Astrocyte (in vitro differentiated cells and primary cell): ENCODE data around the gene HLCS. TPM values are rescaled to one million over a fixed set of nuclear protein-coding genes. Genes with fewer than 3 reads are reported as not detected.

Experiments used
- DNase-seq: peaks from one replicate; pipeline ENCODE4 v3.0.0-alpha.2; 2010; ENCODE audit warnings: low read depth
- FAIRE-seq: peaks from 2 replicates; lab custom pipeline; 2011; peaks lifted over from hg19 to GRCh38; lab: Jason Lieb, UNC
- H2AFZ ChIP-seq: 2 replicates; pipeline ENCODE4 v1.6.0; 2012; ENCODE audit warnings: low read depth, low read length, inconsistent platforms
- H3K27ac ChIP-seq: 2 replicates; pipeline ENCODE4 v1.5.1; 2011; ENCODE audit warnings: low read depth, low read length, inconsistent platforms
- H3K27me3 ChIP-seq: 2 replicates; pipeline ENCODE4 v1.6.0; 2011; ENCODE audit warnings: low read length, inconsistent platforms; ENCODE audit not compliant: insufficient read depth
- H3K36me3 ChIP-seq: 2 replicates; pipeline ENCODE4 v1.5.1; 2011; ENCODE audit warnings: low read length, inconsistent platforms; ENCODE audit not compliant: insufficient read depth
- H3K4me1 ChIP-seq: 2 replicates; pipeline ENCODE4 v1.5.1; 2011; ENCODE audit warnings: low read length, inconsistent platforms; ENCODE audit not compliant: insufficient read depth
- H3K4me2 ChIP-seq: 2 replicates; pipeline ENCODE4 v1.6.0; 2012; ENCODE audit warnings: low read length, inconsistent platforms
- H3K4me3 ChIP-seq: 2 replicates; pipeline ENCODE4 v1.5.1; 2011; ENCODE audit warnings: low read depth, mild to moderate bottlenecking, low read length, inconsistent platforms; ENCODE audit not compliant: insufficient read depth
- H3K79me2 ChIP-seq: 2 replicates; pipeline ENCODE4 v1.6.0; 2012; ENCODE audit warnings: mild to moderate bottlenecking, low read length, inconsistent platforms; ENCODE audit not compliant: insufficient read depth
- H3K9ac ChIP-seq: 2 replicates; pipeline ENCODE4 v1.6.0; 2012; ENCODE audit warnings: mild to moderate bottlenecking, low read length, inconsistent platforms
- H3K9me3 ChIP-seq: 2 replicates; pipeline ENCODE4 v1.5.1; 2012; ENCODE audit warnings: low read depth, mild to moderate bottlenecking, low read length, inconsistent platforms; ENCODE audit not compliant: insufficient read depth
- H4K20me1 ChIP-seq: 2 replicates; pipeline ENCODE4 v1.6.0; 2012; ENCODE audit warnings: low read length, inconsistent platforms; ENCODE audit not compliant: insufficient read depth
- H3K27ac Mint-ChIP-seq: one replicate; pipeline ENCODE4 v1.8.0; 2021; ENCODE audit warnings: mild to moderate bottlenecking, mixed read lengths; ENCODE audit not compliant: unreplicated experiment
- H3K27me3 Mint-ChIP-seq: one replicate; pipeline ENCODE4 v1.8.0; 2021; ENCODE audit warnings: low read depth, mixed read lengths; ENCODE audit not compliant: unreplicated experiment
- H3K36me3 Mint-ChIP-seq: one replicate; pipeline ENCODE4 v1.8.0; 2021; ENCODE audit warnings: low read depth, mixed read lengths; ENCODE audit not compliant: unreplicated experiment
- H3K4me1 Mint-ChIP-seq: one replicate; pipeline ENCODE4 v1.8.0; 2021; ENCODE audit warnings: low read depth, mixed read lengths; ENCODE audit not compliant: unreplicated experiment
- H3K4me3 Mint-ChIP-seq: one replicate; pipeline ENCODE4 v1.8.0; 2021; ENCODE audit warnings: mild to moderate bottlenecking, moderate library complexity, mixed read lengths; ENCODE audit not compliant: unreplicated experiment
- H3K9me3 Mint-ChIP-seq: one replicate; pipeline ENCODE4 v1.8.0; 2021; ENCODE audit warnings: mild to moderate bottlenecking, mixed read lengths; ENCODE audit not compliant: unreplicated experiment
- EZH2 ChIP-seq: IDR thresholded peaks from 2 replicates; pipeline ENCODE4 v1.6.1; 2012; ENCODE audit warnings: mild to moderate bottlenecking, low read length, inconsistent platforms; ENCODE audit not compliant: insufficient read depth
- total RNA-seq: library from RNA; stranded (reverse); gene quantifications from 2 replicates; pipeline ENCODE4 v1.2.1, GENCODE V29; 2021
- TF ChIP-seq, protein P1 (sequence below): IDR thresholded peaks from 2 replicates; pipeline ENCODE4 v1.5.1; 2011; ENCODE audit warnings: low read depth, mild to moderate bottlenecking, inconsistent platforms, low read length, moderate library complexity; ENCODE audit not compliant: insufficient read depth

Gene HLCS
- total RNA-seq, 1 donor from 2014 or later: 20.9 TPM

DNA sequence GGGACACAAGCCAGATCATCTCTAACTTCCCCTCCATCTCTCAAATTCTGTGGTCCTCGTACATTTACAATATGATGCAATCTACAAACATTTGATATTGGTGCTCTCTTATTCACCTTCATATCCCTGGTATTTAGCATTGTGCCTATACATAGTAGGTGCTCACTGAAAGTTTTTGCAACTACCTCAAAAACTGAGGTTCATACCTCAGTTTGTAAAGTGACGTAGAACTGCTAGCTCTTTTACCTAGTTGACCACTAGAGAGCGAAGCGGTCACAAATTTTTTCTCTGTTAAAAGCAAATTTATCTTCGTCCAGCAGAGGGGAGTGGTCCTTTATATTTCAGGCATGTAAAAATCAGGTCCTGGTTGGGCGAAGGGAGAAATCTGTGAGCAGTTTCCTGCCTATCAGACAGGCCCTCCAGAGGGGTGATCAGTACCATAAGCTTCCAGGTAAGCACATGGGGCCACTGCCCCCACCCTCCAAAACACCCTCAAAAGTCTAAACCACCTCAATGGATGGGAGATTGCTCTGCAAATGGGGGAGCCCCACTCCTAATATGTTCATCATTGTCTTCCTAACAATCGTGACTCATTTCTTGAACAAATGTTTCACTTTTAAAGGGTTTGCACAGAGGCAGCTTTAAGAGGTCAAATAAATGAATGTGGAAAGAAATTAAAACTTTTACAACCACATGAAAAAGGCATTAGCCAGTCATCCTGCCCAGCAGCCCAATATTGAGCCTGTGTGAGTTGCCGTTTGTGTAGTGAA is 10.6 kb upstream of the HLCS start:
- Histone ChIP-seq H3K27me3 (no peaks in the 10 kb centered on the region), H3K4me2 (peak overlapping the region; percentile 50), H3K36me3 (no peaks in the 10 kb centered on the region), H3K9me3 (no peaks in the 10 kb centered on the region), H4K20me1 (peaks cover 5% of the 10 kb centered on the region), H3K4me1 (peaks cover 15% of the 10 kb centered on the region), H3K27ac (no peak overlapping the region), H2AFZ (no peak overlapping the region), H3K79me2 (no peaks in the 10 kb centered on the region), H3K9ac (peak overlapping the region; percentile 4), H3K4me3 (no peak overlapping the region)
- Mint-ChIP-seq H3K36me3 (peaks cover 4% of the 10 kb centered on the region), H3K9me3 (no peaks in the 10 kb centered on the region), H3K27me3 (peaks cover 3% of the 10 kb centered on the region), H3K4me1 (peaks cover 9% of the 10 kb centered on the region), H3K4me3 (no peak overlapping the region), H3K27ac (no peak overlapping the region)
- TF ChIP-seq, protein P1, sequence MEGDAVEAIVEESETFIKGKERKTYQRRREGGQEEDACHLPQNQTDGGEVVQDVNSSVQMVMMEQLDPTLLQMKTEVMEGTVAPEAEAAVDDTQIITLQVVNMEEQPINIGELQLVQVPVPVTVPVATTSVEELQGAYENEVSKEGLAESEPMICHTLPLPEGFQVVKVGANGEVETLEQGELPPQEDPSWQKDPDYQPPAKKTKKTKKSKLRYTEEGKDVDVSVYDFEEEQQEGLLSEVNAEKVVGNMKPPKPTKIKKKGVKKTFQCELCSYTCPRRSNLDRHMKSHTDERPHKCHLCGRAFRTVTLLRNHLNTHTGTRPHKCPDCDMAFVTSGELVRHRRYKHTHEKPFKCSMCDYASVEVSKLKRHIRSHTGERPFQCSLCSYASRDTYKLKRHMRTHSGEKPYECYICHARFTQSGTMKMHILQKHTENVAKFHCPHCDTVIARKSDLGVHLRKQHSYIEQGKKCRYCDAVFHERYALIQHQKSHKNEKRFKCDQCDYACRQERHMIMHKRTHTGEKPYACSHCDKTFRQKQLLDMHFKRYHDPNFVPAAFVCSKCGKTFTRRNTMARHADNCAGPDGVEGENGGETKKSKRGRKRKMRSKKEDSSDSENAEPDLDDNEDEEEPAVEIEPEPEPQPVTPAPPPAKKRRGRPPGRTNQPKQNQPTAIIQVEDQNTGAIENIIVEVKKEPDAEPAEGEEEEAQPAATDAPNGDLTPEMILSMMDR: peak; percentile 74
- no peak for TF ChIP-seq EZH2
- DNase-seq (peak; percentile 61), FAIRE-seq (peak; percentile 66)

GRCh38 chr21:36976228-36976861 is 9.9 kb upstream of the HLCS start:
- H3K9me3 Mint-ChIP-seq: no peaks in the 10 kb centered on the region
- no peaks in the 10 kb centered on the region for H3K36me3 ChIP-seq
- DNase-seq (no peak), FAIRE-seq (no peak)
- no peak overlapping the region for H3K27ac ChIP-seq
- no peaks in the 10 kb centered on the region for H3K27me3 ChIP-seq
- no peaks in the 10 kb centered on the region for H3K79me2 ChIP-seq
- no peak overlapping the region for H3K9ac ChIP-seq
- no peak overlapping the region for H3K4me3 Mint-ChIP-seq
- H3K27me3 Mint-ChIP-seq: peaks cover 3% of the 10 kb centered on the region
- H3K4me3 ChIP-seq: no peak overlapping the region
- H3K36me3 Mint-ChIP-seq: peaks cover 4% of the 10 kb centered on the region
- H3K4me2 ChIP-seq: no peak overlapping the region
- no peak overlapping the region for H2AFZ ChIP-seq
- peak overlapping the region; percentile 28 for H3K27ac Mint-ChIP-seq
- no peaks in the 10 kb centered on the region for H3K9me3 ChIP-seq
- no peak for TF ChIP-seq EZH2
- TF ChIP-seq, protein P1: no peak
- H4K20me1 ChIP-seq: peaks cover 5% of the 10 kb centered on the region
- H3K4me1 Mint-ChIP-seq: peaks cover 9% of the 10 kb centered on the region
- peaks cover 15% of the 10 kb centered on the region for H3K4me1 ChIP-seq

DNA sequence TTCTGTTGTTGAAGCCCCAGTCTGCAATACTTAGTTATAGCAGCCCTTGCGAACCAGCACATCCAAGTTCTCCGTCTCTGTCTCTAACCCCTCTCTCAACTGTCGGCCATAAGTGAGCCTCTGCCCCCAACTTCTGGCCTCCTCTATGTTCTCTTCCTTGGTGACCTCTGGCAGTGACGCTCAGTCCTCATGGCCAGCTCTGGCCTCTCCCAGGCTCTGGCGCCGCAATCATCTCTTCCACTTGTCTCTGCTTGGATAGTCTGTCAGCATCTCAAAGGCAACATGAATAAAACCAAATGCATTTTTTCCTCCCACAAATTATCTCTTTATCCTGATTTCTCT is 8.4 kb upstream of the HLCS start:
- H3K36me3 ChIP-seq: no peaks in the 10 kb centered on the region
- no peaks in the 10 kb centered on the region for H3K9me3 ChIP-seq
- H3K27ac ChIP-seq: no peak overlapping the region
- no peak overlapping the region for H3K4me2 ChIP-seq
- H3K4me1 Mint-ChIP-seq: peaks cover 9% of the 10 kb centered on the region
- no peak overlapping the region for H3K27ac Mint-ChIP-seq
- no peak for DNase-seq
- peaks cover 5% of the 10 kb centered on the region for H4K20me1 ChIP-seq
- no peak overlapping the region for H3K4me3 ChIP-seq
- peaks cover 4% of the 10 kb centered on the region for H3K36me3 Mint-ChIP-seq
- peak overlapping the region; percentile 10 for H3K4me3 Mint-ChIP-seq
- no peaks in the 10 kb centered on the region for H3K27me3 ChIP-seq
- no peaks in the 10 kb centered on the region for H3K27me3 Mint-ChIP-seq
- peaks cover 5% of the 10 kb centered on the region for H3K4me1 ChIP-seq
- FAIRE-seq: no peak
- H2AFZ ChIP-seq: no peak overlapping the region
- H3K9me3 Mint-ChIP-seq: no peaks in the 10 kb centered on the region
- H3K79me2 ChIP-seq: no peaks in the 10 kb centered on the region
- no peak for TF ChIP-seq EZH2
- TF ChIP-seq, protein P1: no peak
- H3K9ac ChIP-seq: no peak overlapping the region
